T47D (cell line): ENCODE data around the gene ABHD10.
A peak's percentile ranks its signal among the peaks of the same experiment; 100 is the strongest.
"Not testable (repeated sequence)": the region's sequence is repeated elsewhere in the genome, so short reads cannot be mapped to it uniquely, and the experiment has no call there.

Experiments
- DNase-seq, 2 experiments: peaks; one replicate each; pipeline versions ENCODE4 v3.0.0 to v3.0.0-alpha.2; 2011 to 2012; ENCODE audit warnings: low read depth in 1 of 2, low spot score in 1 of 2
- JUND ChIP-seq: IDR thresholded peaks from 2 replicates; pipeline ENCODE4 v1.6.1; 2012; ENCODE audit warnings: low read depth
- in situ Hi-C: cut with HindIII; loops from 2 replicates; pipeline ENCODE4 v1.10.0; 2016; ENCODE audit warnings: low sequenced_read_pairs, low pct_unique_long_range_greater_than_20kb

The ABHD10 gene

GRCh38 chr3:112035241-112035640, 56.4 kb downstream of the ABHD10 start:
- no peak for DNase-seq
- TF ChIP-seq JUND, result no peak
- in situ Hi-C loops, result no loop called here

- DNase-seq, in situ Hi-C loops: not testable (repeated sequence)
Observed at GRCh38 chr3:112037194-112037593, 58.4 kb downstream of the ABHD10 start.

- in situ Hi-C loops, result no loop called here
- peak; percentile 8 to 55 for DNase-seq
- no peak for TF ChIP-seq JUND
Observed at GRCh38 chr3:112038863-112039262, 60.0 kb downstream of the ABHD10 start.

- DNase-seq, result no peak
- in situ Hi-C loops, result no loop called here
- no peak for TF ChIP-seq JUND
Observed at GRCh38 chr3:112041321-112041720, 62.5 kb downstream of the ABHD10 start.

- in situ Hi-C loops, result no loop called here
- peak in 1 of 2 experiments; percentile 28 for DNase-seq
- no peak for TF ChIP-seq JUND
Observed at GRCh38 chr3:112042842-112043280, 64.0 kb downstream of the ABHD10 start.
